ENCODE measurements around the gene SGMS1.
"Not testable (repeated sequence)": the region's sequence is repeated elsewhere in the genome, so short reads cannot be mapped to it uniquely, and the experiment has no call there.

The SGMS1 gene

DNA sequence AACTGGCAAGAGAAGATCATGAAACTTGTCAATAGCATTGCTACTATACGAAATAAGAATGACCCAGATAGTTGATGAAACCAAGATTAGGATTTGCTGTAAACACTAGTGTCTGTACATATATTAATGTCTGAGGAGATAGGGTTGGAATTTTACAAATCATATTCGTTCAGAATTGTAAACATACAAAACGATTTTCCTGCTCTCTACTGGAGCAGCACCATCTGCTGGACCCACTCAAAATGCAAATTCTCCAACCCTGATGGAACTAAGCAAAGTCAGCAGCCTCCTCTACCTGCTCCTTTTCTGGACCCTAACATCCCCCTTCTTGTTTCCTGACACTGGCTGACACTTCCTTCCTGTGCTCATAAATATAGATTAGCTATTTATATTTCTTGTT, 29.4 kb upstream of the SGMS1 start:
- TF ChIP-seq, protein P1, sequence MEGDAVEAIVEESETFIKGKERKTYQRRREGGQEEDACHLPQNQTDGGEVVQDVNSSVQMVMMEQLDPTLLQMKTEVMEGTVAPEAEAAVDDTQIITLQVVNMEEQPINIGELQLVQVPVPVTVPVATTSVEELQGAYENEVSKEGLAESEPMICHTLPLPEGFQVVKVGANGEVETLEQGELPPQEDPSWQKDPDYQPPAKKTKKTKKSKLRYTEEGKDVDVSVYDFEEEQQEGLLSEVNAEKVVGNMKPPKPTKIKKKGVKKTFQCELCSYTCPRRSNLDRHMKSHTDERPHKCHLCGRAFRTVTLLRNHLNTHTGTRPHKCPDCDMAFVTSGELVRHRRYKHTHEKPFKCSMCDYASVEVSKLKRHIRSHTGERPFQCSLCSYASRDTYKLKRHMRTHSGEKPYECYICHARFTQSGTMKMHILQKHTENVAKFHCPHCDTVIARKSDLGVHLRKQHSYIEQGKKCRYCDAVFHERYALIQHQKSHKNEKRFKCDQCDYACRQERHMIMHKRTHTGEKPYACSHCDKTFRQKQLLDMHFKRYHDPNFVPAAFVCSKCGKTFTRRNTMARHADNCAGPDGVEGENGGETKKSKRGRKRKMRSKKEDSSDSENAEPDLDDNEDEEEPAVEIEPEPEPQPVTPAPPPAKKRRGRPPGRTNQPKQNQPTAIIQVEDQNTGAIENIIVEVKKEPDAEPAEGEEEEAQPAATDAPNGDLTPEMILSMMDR (conservative IDR thresholded peaks at IDR 0.05) = peak; percentile 82
- peak overlapping the region; percentile 49 for H3K27ac ChIP-seq

DNA sequence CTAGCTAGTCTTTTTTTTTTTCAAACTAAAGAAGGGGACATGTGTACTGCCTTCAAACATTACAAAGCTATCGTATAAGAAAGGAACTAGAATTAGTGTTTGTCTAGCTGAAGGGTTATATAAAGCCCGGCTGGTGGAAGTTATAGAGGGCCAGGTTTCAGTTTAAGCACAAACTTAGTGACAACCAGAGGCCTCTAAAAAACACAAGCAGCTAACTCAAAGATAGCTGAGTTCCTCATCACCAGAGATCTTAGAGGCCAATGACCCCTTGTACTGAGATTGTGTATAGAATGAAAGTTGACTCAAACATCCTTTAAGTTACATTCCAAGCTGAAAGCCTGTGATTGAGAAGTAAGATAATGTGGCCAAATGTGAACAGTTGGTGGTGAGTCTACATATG, 28.1 kb upstream of the SGMS1 start:
- H3K27ac ChIP-seq = no peak overlapping the region
- TF ChIP-seq, protein P1 (conservative IDR thresholded peaks at IDR 0.05) = no peak

DNA sequence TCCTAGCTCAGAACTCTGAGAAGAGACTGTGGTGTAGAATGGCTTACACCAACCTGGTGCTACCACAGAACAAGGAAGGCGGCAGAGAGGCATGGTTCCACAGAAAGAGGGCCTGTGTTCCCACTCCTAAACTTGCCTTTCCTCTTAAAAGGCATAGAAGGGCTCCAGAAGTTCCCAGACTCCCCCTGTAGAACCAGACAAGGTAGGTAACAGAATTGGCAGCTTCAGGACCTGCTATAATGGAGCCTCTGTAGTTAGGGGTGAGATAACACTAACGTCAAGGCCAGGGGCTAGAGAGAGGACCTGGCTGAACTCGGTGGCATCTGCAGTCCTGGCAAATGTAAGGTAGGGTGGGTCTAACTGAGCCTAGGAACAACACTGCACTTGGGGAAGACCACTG, 26.7 kb upstream of the SGMS1 start:
- H3K27ac ChIP-seq = no peak overlapping the region
- TF ChIP-seq, protein P1 (conservative IDR thresholded peaks at IDR 0.05) = no peak

DNA sequence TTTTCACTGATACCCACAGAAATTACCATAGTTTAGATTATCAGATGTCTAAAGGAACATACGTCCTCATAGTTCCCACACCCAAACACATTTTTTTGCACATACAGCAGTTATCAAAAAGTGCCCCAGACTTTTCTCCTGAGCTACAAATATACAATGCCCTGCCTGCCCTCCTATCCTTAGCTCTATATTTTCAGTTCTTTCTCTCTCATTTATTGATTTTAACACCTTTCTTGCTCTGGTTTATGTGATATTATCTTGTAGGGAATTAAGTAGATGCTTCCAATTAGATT, 25.1 kb upstream of the SGMS1 start:
- H3K27ac ChIP-seq = no peak overlapping the region
- TF ChIP-seq, protein P1 (conservative IDR thresholded peaks at IDR 0.05) = no peak

DNA sequence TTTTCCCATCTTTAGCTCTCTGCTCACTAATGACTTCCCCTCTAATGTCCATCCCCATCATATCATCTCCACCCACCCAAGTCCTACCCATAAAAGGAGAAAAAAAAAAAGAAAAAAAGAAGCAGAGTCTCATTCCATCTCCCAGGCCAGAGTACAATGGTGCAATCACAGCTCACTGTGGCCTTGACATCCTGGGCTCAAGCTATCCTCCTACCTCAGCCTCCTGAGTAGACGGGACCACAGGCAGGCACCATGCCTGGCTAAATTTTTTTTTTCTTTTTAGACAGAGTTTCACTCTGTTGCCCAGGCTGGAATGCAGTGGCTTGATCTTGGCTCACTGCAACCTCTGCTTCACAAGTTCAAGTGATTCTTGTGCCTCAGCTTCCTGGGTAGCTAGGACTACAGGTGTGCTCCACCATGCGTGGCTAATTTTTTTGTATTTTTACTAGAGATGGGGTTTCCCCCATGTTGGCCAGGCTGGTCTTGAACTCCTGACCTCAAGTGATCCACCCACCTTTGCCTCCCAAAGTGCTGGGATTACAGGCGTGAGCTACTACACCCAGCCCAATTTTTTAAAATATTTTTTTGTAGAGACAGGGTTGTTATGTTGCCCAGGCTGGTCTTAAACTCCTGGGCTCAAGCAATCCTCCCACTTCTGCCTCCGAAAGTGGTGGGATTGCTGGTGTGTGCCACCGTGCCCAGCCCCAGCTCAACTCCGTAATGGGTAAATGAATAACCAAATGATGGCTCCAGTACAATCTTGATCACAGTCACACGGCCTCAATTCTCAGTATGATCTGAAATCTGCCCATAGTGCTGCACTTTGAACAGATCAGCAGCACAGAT, 24.6 kb upstream of the SGMS1 start:
- H3K27ac ChIP-seq = no peak overlapping the region
- TF ChIP-seq, protein P1 (conservative IDR thresholded peaks at IDR 0.05) = no peak

DNA sequence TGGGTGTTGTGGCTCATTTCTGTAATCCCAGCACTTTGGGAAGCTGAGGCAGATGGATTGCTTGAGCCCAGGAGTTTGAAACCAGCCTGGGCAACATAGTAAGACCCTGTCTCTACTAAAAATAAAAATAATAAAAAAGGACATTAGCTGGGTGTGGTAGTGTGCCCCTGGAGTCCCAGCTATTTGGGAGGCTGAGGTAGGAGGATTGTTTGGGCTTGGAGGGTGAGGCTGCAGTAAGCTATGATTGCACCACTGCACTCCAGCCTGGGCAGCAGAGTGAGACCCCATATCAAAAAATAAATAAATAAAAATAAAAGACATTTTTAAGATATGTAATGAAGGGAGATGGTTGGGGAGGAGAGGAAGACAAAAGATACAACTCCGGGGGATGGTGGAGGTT, 23.6 kb upstream of the SGMS1 start:
- H3K27ac ChIP-seq = not testable (repeated sequence)

DNA sequence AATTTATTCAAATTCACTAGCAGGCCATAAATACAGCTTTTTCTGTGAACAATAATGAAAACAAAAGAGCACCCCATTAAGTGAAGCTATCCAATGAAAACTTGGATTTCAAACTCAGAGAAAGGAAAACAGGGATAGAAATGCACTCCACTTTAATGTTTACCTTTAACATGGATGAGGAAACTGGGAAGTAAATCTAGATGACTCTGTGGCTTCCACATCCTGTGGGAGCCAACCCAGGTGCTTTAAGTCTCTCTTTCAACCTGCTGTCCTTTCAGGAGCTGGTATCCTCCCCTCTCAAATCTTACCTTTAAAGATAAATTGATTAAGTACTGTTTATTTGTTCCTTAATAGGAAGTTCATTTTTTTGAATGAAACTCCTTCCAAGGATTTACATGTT, 21.5 kb upstream of the SGMS1 start:
- TF ChIP-seq, protein P1 (conservative IDR thresholded peaks at IDR 0.05) = no peak
- no peak overlapping the region for H3K27ac ChIP-seq

DNA sequence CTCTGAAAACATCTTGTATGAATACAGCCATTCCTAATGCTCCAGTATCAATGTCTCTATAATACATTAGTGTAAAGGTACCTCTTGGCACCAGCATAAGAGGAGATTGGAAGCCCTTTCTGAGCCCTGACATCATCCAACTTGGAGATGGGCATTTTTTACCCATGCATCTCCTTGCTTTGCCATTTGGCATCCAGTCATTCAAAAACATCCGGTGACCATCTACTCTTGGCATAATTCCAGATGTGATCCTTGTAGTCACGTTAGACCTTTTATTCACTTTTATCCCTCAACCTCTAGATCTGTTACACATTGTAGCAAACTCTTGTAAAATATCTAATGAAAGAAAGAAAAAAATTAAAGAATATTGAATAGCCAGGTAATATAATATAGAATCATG, 17.9 kb upstream of the SGMS1 start:
- H3K27ac ChIP-seq = no peak overlapping the region
- TF ChIP-seq, protein P1 (conservative IDR thresholded peaks at IDR 0.05) = no peak
